Measurements from ENCODE around the gene CCNG2. TPM values are rescaled to one million over a fixed set of nuclear protein-coding genes. Genes with fewer than 3 reads are reported as not detected.

Gene CCNG2
- polyA plus RNA-seq, 1 experiment: 42.3 TPM

DNA sequence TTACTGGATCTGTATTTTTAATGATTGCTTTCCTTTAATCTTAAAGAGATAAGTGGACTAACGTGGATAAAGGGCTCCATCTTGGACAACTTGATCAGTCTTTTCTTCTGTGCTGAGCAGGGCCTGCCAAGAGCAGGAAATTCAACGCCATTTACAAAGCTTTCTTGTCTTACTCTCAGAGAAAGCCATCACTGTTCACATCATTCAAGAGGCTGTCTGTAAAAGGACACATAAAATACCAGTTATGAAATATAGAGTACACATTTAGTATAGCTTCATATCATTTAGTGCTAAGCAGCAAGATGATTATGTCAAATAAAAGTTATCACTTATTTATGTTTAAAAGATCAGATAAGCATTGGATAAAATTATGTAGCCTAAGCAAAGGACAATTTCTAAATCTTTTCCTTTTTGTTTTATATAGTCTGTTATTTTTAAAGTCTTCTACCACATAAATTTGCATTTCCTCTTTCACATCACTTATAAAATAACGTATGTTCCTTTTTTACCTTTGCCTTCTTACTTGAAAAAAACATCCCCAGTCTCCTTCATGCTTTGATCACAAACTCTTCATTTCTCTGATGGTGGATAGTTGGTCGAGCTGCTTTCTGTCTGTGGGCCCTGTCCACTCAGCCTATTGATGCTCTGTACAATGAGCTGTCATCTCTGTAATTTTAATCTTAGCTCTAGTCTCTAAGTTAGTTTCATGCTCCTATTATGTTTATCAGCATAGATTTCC, 2.1 kb upstream of the CCNG2 start:
- Histone ChIP-seq H3K27ac (ENCODE audit: low read depth, low read length) (no peak overlapping the region), H3K27me3 (ENCODE audit: control insufficient read depth, insufficient read depth, low read length) (peaks cover 21% of the 10 kb centered on the region), H3K9me3 (ENCODE audit: control insufficient read depth, insufficient read depth, low read length) (no peaks in the 10 kb centered on the region), H3K4me3 (ENCODE audit: low read depth, low read length) (no peak overlapping the region)
- DNase-seq (ENCODE audit: low read depth, low spot score): no peak
- ChIA-PET CTCF (interaction anchor here (1.1 to 3.7 kb wide), 4 partner anchors 48 to 59 kb away, joined by 4 to 18 read pairs (median 8); no protein-coding TSS in a partner anchor), POLR2A (no interaction called here)
- TF ChIP-seq CTCF (IDR thresholded peaks at IDR 0.05; ENCODE audit: low read depth, low read length): no peak

- Histone ChIP-seq H3K27ac (ENCODE audit: low read depth, low read length) (no peak overlapping the region), H3K4me3 (ENCODE audit: low read depth, low read length) (peak overlapping the region; percentile 82), H3K9me3 (ENCODE audit: control insufficient read depth, insufficient read depth, low read length) (no peaks in the 10 kb centered on the region), H3K27me3 (ENCODE audit: control insufficient read depth, insufficient read depth, low read length) (peaks cover 18% of the 10 kb centered on the region)
- no peak for DNase-seq (ENCODE audit: low read depth, low spot score)
- no peak for TF ChIP-seq CTCF (IDR thresholded peaks at IDR 0.05; ENCODE audit: low read depth, low read length)
- ChIA-PET POLR2A (no interaction called here), CTCF (interaction anchor here (1.9 to 3.7 kb wide), 2 partner anchors 48 to 60 kb away, joined by 9 to 18 read pairs; no protein-coding TSS in a partner anchor)
Measured at GRCh38 chr4:77155631-77156452, 1.2 kb upstream of the CCNG2 start.

DNA sequence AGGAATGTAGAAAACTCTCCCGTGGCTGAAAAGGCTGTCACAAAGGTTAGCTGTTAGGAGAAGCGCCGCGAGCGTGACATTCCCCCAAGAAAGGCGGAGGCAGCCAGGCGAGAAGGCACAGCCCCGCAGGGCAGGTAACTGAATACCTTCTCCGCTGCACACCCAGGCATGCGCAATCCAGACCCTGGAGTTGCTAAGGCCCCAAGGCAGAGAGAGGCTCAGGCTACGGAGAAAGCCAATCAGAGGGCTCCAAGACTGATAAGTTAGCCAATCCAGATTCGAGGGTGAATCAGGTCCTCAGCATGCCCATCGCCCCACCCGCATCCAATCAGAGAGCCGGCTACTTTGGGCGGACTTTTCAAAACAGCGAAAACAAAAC, 485 bp upstream of the CCNG2 start:
- peak overlapping the region; percentile 99 for H3K27ac ChIP-seq (ENCODE audit: low read depth, low read length)
- peaks cover 13% of the 10 kb centered on the region for H3K27me3 ChIP-seq (ENCODE audit: control insufficient read depth, insufficient read depth, low read length)
- ChIA-PET POLR2A (interaction anchor here (0.7 to 2.0 kb wide), 3 partner anchors 8 to 83 kb away, joined by 3 to 13 read pairs (median 8); partner anchors contain the start of gene CCNI), CTCF (interaction anchor here (1.9 to 3.7 kb wide), 2 partner anchors 47 to 61 kb away, joined by 9 to 18 read pairs; no protein-coding TSS in a partner anchor)
- H3K4me3 ChIP-seq (ENCODE audit: low read depth, low read length): peak overlapping the region; percentile 98
- DNase-seq (ENCODE audit: low read depth, low spot score): peak; percentile 99
- TF ChIP-seq CTCF (IDR thresholded peaks at IDR 0.05; ENCODE audit: low read depth, low read length): no peak
- no peaks in the 10 kb centered on the region for H3K9me3 ChIP-seq (ENCODE audit: control insufficient read depth, insufficient read depth, low read length)

- H3K27me3 ChIP-seq (ENCODE audit: control insufficient read depth, insufficient read depth, low read length): peaks cover 11% of the 10 kb centered on the region
- TF ChIP-seq CTCF (IDR thresholded peaks at IDR 0.05; ENCODE audit: low read depth, low read length): no peak
- H3K27ac ChIP-seq (ENCODE audit: low read depth, low read length): peak overlapping the region; percentile 89
- CTCF ChIA-PET: interaction anchor here (2.2 kb wide), 1 partner anchor 45 kb away, joined by 12 read pairs; no protein-coding TSS in a partner anchor
- peak; percentile 65 for DNase-seq (ENCODE audit: low read depth, low spot score)
- POLR2A ChIA-PET: interaction anchor here (0.6 to 2.0 kb wide), 7 partner anchors 15 to 479 kb away, joined by 3 to 13 read pairs (median 4); partner anchors contain the start of gene CCNI
- peak overlapping the region; percentile 98 for H3K4me3 ChIP-seq (ENCODE audit: low read depth, low read length)
- no peaks in the 10 kb centered on the region for H3K9me3 ChIP-seq (ENCODE audit: control insufficient read depth, insufficient read depth, low read length)
Measured at GRCh38 chr4:77157859-77158486, 966 bp downstream of the CCNG2 start.
